ENCODE results near the gene ZFHX3.

DNA sequence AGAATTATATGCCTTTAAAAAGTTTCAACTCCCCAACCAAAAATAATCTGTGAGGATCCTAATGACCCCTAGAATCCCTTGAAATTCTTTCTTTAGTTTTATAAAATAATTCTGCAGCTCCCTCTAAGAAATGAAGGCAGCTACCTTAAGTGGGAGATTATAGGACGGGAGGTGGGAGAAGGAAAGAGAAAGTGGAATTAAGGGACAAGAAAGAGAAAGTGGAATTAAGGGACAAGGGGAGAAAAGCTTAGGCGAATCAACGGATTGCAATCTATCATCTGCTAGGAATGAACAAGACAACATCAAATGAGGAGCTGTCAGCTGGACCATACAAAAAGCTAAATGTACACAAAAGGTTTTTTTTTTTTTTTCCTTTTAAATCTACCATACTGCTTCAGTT is 262.0 kb downstream of the ZFHX3 start:
- TF ChIP-seq POLR2AphosphoS5 (IDR thresholded peaks at IDR 0.05; ENCODE audit: low read depth, low read length) (no peak), MAFK (IDR thresholded peaks at IDR 0.05; ENCODE audit: low read depth, low read length) (no peak), EZH2 (IDR thresholded peaks at IDR 0.05; ENCODE audit: low read depth, low read length, severe bottlenecking) (no peak), SP2 (IDR thresholded peaks at IDR 0.05; ENCODE audit: low read length) (no peak), CHD2 (IDR thresholded peaks at IDR 0.05; ENCODE audit: low read length) (no peak), POLR2A (IDR thresholded peaks at IDR 0.05; ENCODE audit: control extremely low read depth in 1 of 2, low read depth in 2 of 2, low read length in 2 of 2) (no peak)
- TF ChIP-seq, protein P1, sequence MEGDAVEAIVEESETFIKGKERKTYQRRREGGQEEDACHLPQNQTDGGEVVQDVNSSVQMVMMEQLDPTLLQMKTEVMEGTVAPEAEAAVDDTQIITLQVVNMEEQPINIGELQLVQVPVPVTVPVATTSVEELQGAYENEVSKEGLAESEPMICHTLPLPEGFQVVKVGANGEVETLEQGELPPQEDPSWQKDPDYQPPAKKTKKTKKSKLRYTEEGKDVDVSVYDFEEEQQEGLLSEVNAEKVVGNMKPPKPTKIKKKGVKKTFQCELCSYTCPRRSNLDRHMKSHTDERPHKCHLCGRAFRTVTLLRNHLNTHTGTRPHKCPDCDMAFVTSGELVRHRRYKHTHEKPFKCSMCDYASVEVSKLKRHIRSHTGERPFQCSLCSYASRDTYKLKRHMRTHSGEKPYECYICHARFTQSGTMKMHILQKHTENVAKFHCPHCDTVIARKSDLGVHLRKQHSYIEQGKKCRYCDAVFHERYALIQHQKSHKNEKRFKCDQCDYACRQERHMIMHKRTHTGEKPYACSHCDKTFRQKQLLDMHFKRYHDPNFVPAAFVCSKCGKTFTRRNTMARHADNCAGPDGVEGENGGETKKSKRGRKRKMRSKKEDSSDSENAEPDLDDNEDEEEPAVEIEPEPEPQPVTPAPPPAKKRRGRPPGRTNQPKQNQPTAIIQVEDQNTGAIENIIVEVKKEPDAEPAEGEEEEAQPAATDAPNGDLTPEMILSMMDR (IDR thresholded peaks at IDR 0.05; ENCODE audit: control extremely low read depth in 1 of 3, insufficient read depth in 1 of 3, low read depth in 1 of 3, low read length in 3 of 3) = no peak
